DMS79 treated with DMSO at 0.1 percent for 48 hours (cell line): Measurements from ENCODE around the gene GAREM2.

Experiments used
- DNase-seq: peaks from one replicate; lab custom pipeline; 2025; lab: John Stamatoyannopoulos, UW

GAREM2 gene

GRCh38 chr2:26187537-26188104, 14.7 kb downstream of the GAREM2 start:
- DNase-seq, result no peak

- no peak for DNase-seq
Observed at GRCh38 chr2:26189123-26189522, 16.2 kb downstream of the GAREM2 start.

GRCh38 chr2:26189751-26190150, 16.9 kb downstream of the GAREM2 start:
- DNase-seq, result no peak

DNA sequence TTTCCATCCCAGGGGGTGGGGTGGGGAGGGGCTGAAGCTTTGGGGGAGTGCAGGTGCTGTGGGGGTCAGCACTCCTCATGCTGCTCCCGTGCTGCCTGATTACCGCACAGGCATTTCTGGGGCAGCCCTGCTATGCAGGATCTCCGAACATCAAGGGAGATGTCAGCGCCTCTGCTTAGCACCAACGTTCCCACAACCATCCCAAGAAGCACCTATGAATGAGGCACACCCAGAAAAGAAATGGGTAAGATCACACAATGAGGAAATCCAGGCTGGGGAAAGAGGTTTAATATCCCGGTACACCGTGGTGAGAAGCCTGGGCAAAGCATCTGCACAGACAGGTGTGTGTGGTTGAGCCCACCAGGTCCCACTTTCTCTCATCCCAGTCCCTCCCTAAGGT, 17.5 kb downstream of the GAREM2 start:
- DNase-seq, result no peak

- no peak for DNase-seq
Observed at GRCh38 chr2:26191316-26192159, 18.6 kb downstream of the GAREM2 start.

GRCh38 chr2:26193578-26194231, 20.8 kb downstream of the GAREM2 start:
- no peak for DNase-seq

DNA sequence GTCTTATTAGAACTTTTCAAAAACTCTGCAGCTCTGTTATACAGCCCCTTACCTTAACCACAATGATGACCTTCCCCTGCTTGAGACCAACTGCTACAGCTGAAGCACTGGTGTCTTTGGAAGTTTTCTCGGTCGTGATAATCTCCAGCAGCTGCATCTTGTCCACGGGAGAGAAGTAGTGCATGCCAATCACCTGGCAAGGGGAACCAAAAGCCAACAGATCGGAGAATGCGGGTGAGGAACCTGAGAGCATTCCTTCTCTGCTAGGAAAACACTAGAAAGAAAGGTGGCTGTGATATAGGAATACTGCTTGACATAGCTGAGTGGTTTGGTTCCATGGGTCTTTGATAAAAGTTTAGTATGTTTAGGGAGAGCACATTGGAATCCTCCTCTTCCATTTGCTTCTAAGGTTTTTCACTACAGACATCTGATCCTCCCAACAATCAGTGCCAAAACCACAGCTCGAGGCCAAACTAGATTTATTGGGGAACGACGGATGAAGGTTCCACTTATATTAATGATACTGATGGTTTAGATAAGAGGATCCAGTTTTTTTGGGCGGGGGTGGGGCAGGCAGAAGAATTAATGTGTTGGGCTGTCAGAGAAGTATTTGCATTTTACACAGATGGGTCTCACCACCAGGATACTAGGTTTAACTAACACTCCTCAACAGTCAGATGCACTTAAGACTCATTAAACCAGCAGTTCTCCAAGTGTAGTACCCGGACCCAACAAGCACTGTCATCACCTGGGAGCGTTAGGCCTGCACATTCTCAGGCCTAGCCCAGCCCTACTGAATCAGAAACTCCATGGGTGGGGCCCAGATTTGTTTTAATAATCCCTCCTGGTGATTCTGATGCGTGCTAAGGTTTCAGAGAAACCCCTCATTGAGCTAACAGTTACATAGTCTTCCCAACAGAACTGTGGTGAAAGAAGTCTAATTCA, 22.4 kb downstream of the GAREM2 start:
- peak; percentile 61 for DNase-seq

DNA sequence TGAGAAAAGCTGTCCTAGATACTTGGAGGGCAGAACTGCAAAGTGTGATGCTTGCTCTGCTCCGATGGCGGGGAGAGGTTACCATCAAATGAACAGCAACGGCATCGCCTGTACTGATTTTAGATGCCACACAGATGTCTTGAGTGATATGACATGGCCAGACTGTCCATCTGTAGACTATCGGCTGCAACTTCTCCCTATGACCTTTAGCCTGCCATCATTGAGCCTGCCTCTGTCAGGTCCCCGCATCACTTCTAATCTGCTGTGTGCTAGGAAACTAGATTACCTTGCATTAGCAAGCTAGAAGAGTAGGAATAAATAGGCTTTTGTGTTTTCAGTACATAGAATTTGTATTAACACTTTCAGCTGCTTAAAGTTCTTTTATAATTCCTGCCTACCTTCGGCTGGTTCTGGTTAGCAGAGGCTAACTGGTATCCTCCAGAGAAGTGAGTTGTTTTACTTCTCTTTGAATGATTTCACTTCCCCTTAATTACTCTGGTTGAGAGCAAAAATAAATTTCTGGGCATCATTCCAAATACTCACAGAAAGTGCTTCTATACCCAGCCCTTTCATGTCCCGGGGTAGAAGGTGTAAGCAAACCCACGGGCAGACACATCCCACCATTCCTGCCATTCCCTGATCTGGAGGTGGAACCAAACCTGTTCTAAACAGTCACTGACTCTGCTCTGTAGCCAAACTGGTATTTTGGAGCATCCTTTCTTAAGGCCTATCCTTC, 24.0 kb downstream of the GAREM2 start:
- peak; percentile 50 for DNase-seq

GRCh38 chr2:26197516-26197915, 24.6 kb downstream of the GAREM2 start:
- no peak for DNase-seq

DNA sequence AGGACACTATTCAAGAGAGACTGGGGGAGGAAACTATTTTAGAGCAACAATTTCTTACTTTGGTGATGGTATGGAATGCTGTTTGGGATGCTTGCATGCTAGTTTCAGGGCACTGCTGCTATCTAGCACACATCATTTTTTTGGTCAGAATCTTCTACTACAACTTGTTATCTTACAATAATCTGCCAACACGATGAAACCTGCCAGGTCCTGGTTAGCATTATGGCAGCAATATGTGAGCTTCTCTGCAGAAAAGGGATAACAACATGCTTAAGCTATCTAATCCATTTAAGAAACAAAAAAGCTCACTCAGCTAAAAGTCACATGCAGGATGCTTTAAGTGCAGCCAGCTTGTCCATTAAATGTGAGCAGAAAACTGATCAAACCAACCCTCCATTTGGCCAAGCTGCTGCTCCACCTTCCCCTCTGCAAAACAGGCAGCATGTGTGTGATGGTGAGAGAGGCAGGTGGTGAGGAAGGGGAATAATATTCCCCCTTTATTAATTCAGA, 30.1 kb downstream of the GAREM2 start:
- DNase-seq, result no peak

- DNase-seq, result no peak
Observed at GRCh38 chr2:26203906-26204305, 31.0 kb downstream of the GAREM2 start.

DNA sequence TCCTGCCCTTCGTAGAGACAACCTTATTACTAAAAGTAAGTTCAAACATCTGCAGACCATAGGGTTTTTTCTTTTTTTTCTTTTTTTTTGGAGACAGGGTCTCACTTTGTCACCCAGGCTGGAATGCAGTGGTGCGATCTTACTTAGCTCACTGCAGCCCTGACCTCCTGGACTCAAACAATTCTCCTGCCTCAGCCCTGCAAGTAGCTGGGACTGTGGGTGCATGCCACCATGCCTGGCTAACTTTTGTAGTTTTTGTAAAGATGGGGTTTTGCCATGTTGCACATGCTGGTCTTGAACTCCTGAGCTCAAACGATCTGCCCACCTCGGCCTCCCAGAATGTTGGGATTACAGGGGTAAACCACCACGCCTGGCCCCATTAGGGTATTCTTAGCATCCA, 39.1 kb downstream of the GAREM2 start:
- DNase-seq, result no peak

DNA sequence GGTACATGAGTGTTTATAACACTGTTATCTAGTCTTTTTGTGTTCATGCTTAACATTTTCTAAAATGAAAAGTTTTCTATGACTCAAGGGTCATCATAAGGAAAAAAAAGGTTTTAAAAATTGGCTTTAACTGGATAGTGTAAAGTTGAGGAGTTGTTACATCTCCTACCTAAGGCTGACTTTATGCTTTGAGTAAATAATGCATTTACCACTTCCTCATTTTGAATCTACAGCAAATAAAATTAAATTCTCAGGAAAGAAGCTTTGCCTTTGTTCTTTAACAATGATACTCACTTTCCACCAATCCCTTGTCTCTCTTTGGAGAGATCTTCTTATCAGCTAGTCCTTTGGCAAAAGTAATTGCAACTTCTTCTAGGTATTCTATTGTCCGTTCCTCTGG, 41.9 kb downstream of the GAREM2 start:
- DNase-seq, result no peak

- no peak for DNase-seq
Observed at GRCh38 chr2:26215833-26216232, 42.9 kb downstream of the GAREM2 start.

DNA sequence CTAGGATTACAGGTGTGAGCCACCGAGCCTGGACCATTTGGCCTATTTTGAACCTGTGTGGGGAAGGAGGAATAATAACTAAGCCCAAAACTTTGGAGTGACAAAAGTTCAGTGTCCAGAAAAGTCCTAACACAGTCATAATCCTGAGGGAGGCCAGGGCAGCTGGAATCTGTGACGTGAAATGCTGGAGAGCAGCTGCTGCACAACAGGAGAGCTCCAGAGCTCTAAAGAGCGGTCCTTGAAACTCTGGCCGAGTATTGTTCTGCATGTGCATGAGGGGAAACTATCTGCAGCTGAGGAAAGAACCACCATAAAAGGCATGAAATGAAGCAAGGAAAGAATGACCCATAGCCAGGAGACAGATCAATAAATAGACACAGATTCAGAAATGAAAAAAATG, 43.7 kb downstream of the GAREM2 start:
- no peak for DNase-seq

- no peak for DNase-seq
Observed at GRCh38 chr2:26217720-26218119, 44.8 kb downstream of the GAREM2 start.

GRCh38 chr2:26223018-26223417, 50.1 kb downstream of the GAREM2 start:
- DNase-seq, result no peak

- DNase-seq, result no peak
Observed at GRCh38 chr2:26224095-26224494, 51.2 kb downstream of the GAREM2 start.

DNA sequence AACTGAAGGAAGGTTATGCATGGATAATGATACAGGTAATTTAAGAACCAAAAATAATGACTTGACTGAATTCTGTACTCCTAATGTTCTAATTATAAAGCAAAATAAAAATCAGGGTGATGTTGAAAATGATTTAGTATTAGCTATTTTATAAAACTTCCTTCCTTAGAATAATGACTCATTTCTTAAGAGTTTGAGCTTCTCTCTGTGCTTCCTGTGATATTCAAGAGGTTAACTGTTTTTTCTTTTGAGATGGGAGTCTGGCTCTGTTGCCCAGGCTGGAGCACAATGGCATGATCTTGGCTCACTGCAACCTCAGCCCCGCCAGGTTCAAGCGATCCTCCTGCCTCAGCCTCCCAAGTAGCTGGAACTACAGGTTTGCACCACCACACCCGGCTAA, 56.7 kb downstream of the GAREM2 start:
- DNase-seq, result no peak

- DNase-seq, result no peak
Observed at GRCh38 chr2:26230806-26231205, 57.9 kb downstream of the GAREM2 start.

DNA sequence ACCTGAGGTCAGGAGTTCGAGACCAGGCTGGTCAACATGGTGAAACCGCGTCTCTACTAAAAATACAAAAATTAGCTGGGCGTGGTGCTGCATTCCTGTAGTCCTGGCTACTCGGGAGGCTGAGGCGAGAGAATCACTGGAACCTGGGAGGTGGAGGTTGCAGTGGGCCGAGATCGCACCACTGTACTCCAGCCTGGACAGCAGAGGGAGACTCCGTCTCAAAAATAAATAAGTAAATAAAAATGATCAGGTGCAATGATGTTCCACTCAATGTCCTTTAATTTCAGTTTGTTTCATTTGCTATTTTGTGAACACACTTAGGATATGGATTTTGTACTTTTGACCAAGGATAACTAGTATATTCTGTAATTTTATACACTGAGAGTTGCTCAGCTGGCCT, 62.2 kb downstream of the GAREM2 start:
- DNase-seq, result no peak
